Panc1 (cell line): ENCODE results near the gene VDR.

Source experiments
- CTCF ChIP-seq: fragments of 450-650 bp; IDR thresholded peaks from 2 replicates; pipeline ENCODE4 v1.5.1; 2017; ENCODE audit warnings: mild to moderate bottlenecking
- SIN3A ChIP-seq: IDR thresholded peaks from 2 replicates; pipeline ENCODE4 v1.6.1; 2012; ENCODE audit warnings: low read depth, mild to moderate bottlenecking, low read length, moderate library complexity, borderline replicate concordance; ENCODE audit not compliant: insufficient read depth
- TCF7L2 ChIP-seq: IDR thresholded peaks from 2 replicates; pipeline ENCODE4 v1.6.1; 2011; ENCODE audit warnings: mild to moderate bottlenecking, low read depth, low read length, inconsistent platforms

GRCh38 chr12:47860279-47860841 is 44.4 kb downstream of the VDR start:
- TF ChIP-seq TCF7L2: no peak
- no peak for TF ChIP-seq CTCF
- TF ChIP-seq SIN3A: no peak
